HG03175 (cell line): ENCODE results near the gene NR6A1.

Experiments
- ATAC-seq: cut with Tn5 transposase; IDR thresholded peaks from one replicate; pipeline ENCODE4 v1.9.1; 2021; ENCODE audit warnings: mild to moderate bottlenecking, moderate library complexity; ENCODE audit not compliant: unreplicated experiment

The NR6A1 gene

DNA sequence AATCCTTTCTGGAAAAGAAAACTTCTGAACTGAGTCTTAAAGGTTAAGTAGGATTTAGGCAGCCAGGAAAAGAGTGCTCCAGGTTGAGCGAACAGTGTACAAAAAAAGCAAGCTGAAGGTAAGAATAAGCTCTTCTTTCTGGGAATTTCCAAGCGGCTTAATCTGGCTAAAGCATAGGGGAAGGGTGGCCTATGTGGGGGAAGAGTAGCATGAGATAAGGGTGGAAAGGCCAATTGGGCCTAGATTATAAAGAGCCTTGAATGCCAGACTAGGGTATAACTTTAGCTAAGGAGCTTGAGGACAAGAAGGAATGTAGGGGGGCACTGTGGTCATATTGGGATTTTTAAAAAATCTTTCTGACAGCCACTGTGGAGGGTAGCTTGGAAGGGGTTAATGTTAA, 226.6 kb downstream of the NR6A1 start:
- ATAC-seq = no peak

DNA sequence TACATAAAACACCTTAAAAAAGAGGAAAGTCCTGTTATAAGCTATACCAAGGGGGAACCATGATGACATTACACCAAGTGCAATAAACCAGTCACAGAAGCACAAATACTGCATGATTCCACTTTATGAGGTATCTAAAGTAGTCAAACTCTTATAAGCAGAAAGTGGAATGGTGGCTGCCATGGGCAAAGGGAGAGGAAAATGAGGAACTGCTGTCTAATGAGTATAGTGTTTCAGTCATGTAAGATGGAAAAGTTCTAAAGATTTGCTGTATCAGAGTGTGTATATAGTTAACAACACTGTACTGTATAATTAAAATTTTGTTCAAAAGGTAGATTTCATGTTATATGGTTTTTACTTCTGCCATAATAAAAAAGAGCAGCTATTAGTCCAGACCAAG, 229.3 kb downstream of the NR6A1 start:
- no peak for ATAC-seq

DNA sequence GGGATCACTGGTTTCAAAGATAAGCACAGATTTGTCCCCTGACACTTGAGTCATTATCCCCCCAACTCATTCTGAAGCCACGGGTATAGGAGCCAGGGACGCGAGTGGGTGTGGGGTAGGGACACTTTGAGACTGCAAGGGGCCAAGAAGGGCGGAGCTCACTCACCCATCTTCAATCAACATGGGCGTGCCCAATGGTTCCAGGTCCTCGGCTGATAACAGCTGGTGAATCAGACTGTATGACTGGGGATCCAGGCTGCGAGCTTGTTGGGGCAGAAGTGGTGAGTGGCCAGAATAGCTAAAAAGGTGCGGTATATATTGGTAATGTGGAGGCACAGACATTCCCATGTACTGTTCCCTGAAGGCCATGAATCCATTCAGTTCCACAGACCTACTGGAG, 233.2 kb downstream of the NR6A1 start:
- ATAC-seq = no peak

DNA sequence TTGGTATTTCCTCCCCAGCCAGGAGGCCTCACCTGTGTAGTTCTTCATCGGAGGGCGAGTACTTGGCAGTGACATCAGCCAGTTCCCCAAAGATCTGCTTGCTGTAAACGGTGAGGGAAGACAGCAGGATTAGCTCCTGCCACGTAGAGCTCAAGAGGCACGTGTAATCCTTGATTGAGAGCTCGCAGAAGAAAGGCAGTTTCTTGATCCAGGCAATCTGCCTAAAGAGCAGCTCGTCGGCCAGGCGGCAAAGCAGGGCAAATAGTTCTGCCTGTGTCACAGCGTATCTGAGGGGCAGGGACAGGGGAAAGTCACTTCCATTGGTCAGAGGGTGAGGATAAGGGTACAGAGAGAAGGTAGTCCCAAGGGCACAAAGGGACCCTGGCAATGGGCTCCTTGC, 235.3 kb downstream of the NR6A1 start:
- no peak for ATAC-seq

DNA sequence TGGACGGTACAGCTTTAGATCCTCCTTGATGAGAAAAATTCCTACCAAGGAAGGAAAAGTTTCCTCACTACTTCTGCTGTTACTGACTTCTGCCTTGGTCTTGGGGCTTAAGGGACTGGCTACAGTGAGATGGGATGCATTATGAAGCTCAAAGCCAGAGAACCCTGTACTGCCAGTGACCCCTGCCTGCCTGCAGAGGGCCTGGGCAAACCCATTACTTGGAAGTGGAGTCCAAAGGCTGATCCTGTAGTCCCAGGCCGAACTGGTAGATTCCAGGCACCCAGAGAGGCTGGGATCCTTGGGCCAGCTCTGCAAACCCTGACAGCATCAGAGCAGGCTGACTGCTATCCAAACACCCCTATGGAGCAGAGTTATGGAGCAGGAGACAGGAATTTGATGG, 238.2 kb downstream of the NR6A1 start:
- no peak for ATAC-seq

DNA sequence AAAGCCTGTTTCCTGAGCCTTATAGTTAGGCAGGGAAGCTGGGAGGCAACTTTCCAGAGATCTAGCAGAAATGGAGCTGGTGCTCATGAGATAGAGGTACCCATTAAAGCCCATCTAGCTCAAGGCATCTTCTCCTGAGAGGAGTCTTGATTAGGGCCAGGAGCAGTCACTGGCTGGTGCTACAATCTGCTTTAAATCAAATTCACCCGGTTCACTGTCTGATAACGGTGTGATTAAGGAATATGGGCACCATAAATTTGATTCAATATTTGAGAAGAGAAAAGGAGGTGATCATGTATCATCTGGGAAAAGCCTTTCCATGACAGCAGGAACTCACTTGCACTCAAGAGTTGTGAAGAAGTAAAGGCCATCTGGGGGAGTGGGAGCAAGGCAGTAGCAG, 240.0 kb downstream of the NR6A1 start:
- no peak for ATAC-seq

DNA sequence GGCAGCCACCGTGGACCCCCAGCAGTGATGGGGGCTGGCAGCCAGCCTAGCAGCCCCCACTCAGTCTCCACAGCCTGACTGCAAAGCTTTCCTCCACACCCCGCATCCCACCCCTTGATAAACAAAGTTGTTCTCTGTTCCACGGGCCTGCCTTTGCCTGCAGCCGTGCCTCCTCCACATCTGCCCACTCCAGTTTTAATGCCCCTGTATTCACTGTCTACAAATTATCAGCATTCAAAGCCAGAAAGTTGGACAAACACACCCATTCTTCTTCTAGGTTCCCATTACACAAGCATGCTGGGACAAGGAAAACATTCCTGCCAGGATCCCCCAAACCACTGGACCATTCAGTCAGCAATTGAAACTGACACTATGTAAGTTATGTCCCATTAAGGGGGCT, 240.9 kb downstream of the NR6A1 start:
- no peak for ATAC-seq

DNA sequence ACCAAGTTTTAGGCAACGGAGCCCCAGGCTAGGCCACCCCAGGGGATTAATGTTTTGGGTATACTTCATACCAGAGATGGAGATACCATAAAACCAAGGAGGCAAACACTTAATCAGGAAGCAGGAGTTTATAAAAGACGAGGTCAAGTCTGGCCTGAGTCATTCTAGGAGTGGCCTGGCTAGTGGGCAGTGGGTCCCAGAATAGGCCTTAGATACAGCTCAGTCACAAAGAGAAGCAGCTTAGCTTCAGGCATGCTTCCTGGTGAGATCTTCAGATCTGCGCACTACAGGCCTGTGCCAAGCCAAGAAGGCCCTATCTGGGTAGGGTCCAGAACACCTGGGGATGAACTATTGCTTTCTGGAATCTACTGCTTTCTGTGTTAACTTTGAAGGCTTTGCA, 243.3 kb downstream of the NR6A1 start:
- ATAC-seq = no peak

DNA sequence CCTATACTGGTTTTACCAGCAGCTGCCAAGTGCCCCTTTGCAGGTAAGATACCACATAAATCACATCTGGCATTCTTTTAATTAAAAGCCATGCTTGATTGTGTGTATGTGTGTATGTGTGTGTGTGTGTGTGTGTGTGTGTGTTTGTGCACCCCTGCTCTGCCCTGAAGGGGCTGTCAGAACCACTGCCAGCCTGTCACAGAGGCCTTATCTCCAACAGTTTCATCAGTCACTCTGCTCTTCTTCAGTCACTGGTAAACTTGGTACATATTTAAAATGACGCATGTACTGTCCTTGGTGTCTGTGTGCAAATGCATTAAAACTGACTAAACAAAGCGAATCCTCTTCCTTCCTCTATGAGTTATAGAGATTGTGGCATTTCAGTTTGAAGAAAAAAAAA, 244.9 kb downstream of the NR6A1 start:
- ATAC-seq = no peak

DNA sequence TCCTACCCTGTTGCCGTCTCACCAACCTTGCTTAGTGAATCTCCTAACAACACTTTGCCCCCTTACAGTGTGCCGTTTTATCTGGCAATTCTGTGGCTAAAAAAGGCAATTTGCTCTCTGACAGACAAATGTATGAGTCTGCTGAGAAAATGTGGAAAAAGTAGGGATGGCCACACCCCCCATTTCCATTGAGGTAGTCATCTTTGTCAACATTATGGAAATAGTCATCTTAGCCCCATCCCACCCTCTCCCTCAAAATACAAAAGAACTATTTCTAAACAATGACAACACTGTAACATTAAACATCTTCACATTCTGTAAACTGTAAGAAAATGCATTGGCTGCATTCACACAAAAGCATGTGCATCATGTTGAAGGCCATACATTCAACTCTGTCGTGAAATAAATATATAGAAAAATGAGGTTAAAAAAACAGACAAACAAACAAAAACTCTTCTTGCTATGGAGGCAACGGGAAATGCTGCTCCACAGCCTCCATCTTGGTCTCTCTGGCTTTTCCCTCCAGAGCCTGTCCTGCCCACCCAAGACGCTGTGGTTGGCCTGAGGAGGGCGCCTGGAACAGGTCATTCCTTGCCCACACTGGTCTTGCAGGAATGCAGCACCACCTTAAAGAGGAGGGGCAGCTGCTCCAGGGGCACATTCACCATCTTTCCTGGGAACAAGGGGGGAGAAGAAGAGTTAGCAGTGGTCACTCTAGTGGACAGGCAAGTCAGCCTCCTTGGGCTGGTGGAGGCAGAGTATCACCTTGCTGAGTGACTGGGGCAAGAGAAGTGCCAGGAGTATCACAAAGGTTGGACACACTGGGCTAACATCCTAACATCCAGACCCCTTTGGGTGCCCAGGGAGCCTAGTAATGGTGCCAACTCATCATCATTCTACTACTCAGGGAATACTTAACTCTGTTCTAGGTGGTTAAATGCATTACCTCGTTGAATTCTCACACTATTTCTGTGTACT, 248.7 kb downstream of the NR6A1 start:
- ATAC-seq = no peak

DNA sequence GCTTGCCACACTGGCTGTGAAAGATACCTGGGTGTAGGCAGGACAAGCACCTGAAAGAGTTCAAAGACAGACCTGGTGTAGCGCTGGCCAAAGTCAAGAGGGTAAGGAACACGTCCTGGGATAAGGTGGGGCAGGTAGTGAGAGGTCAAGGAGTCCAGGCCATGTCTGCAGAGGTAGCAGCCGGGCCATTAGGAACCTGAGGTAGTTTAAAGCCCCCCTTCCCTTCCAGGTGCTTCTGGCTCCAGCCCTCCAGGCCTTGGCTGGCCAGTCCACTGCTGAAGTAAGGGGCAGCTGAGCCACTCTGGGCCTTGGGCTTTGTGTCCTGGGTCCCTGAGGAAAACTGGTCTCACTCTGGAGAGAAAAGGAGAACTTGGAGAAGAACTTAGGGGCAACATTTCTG, 250.0 kb downstream of the NR6A1 start:
- ATAC-seq = no peak

DNA sequence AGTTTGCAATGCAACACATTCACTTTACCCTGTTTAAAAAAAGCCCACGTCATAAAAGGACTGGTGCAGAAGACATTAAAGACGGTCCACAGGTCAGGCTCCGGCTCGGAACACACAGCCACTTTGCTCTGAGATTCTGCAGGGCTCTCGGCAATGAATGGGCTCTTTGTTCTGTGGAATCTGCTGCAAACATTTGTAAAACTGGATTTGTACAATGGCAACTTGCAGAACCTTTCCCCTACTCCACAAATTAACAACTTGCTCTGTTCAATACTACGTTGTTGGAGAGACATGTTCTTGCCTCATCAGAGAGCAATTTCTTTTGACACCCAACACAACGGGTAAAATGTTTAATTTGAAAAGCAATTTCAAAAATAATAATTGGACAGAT, 250.9 kb downstream of the NR6A1 start:
- no peak for ATAC-seq

DNA sequence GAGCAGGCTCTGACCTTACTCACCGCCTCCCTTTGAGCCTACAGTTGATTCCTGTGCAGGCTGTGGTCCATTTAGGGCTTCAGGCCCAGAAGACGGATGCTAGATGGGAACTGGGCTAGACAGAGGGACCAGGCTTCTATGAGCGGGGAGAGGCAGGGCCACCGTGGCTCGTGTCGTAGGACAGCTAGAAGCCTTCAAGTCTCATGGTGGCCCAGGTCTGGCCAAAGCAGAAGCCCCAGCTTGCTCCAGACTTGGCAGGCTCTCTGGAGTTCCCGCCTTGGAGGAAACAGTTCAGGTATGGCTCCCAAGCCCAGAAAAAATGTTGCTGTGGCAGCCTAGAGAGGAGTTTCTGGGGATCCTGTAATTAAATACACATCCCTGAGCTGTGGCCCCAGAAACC, 253.0 kb downstream of the NR6A1 start:
- no peak for ATAC-seq

DNA sequence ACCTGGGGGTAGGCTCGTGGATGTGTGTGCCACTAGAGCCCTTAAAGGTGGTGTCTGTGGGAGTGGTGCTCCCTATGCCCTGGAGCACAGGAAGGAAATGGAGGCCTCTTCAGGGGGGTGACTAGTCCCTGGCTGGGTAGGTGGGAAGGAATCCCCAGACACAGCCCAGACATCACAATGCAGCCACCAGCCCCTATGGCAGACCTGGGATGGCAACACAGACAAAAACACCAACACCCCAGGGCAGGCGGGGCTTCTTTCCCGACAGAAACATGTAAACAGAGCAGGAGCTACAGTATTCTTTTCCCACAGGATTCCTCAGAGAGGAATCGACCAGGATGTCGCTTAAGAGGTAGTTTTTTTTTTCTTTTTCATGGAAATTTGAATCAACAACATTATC, 253.5 kb downstream of the NR6A1 start:
- ATAC-seq = no peak

DNA sequence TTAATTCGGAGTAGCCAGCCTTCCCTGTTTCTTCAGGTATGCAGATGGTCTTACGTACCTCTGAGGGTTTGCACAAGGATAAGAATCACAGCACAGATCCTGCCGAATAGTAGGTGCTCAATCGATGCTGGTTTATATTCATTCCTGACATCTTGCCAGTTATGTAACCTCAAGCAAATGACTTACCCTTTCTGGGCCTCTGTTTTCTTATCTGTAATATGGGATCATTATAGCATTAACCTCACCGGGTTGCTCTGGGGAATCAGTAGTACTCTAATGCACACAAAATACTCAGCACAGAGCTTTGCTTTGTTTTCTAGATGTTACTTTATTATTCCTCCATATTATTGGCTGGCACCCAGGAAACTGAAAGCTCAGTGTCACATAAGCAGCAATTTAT, 256.2 kb downstream of the NR6A1 start:
- no peak for ATAC-seq

DNA sequence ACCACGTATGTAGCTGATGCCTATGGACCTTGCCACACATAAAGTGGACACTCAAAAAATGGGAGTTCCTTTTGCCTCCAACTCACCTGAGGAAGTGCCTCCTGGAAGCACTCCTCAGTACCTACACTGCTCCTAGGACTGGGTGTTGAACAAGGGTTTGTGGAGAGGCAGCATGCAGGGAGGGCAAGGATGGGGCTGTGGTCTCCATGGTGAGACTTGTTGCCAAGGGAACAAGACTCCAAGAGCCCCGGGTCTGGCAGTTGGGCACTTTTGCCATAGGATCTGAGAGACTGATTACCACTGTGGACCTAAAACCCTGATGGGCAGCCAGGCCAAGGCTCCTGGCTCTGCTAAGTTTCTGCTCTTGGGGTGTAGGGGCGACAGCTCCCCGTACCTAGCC, 257.0 kb downstream of the NR6A1 start:
- no peak for ATAC-seq

DNA sequence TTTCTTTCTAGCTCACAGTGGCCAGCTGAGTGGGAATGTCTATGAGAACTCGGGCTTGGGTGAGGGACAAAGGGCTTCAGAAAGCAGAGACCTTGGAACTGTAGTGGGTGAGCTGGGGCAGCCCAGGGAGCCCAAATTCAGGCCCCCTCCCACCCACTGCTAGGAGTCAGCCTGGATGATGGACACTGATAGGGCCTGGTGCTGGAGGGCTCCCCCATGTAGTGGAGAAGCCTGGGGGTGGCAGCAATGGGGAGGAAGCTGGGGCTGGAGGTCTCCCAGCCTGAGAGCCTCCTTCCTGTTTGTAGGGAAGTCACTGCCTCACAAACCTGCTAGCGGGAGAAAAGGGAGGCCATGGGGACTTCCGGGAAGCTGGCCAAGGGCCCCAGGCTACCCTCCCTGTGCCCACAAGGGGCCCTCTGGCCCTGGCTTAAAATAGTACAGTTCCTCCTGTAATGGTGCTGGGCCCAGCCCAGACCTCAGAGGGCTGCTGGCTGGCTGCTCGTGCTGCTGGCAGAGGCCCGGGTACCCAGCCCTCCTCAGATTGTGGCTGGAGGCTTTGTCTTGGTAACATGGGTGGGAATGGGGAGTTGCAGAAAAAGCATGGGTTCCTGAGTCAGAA, 257.6 kb downstream of the NR6A1 start:
- no peak for ATAC-seq

DNA sequence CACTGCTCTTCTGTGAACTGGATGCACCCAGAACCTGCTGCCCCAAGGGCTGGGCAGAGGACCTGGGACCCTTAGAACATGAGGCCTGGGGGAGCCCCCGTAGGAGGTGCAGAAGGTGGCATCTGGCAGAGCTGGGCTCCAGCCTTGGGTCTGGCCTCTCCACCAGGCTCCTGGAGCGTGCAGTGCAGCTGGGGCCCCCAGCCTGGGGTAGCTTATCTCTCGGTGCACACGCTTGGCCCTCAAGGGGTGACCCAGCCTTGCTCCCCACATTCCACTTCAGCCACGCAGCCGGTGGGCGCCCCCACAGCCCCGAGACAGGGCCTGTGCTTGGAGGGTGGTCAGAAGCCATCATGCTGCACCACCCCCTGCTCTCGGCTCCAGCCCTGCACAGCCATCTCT, 258.3 kb downstream of the NR6A1 start:
- ATAC-seq = no peak

DNA sequence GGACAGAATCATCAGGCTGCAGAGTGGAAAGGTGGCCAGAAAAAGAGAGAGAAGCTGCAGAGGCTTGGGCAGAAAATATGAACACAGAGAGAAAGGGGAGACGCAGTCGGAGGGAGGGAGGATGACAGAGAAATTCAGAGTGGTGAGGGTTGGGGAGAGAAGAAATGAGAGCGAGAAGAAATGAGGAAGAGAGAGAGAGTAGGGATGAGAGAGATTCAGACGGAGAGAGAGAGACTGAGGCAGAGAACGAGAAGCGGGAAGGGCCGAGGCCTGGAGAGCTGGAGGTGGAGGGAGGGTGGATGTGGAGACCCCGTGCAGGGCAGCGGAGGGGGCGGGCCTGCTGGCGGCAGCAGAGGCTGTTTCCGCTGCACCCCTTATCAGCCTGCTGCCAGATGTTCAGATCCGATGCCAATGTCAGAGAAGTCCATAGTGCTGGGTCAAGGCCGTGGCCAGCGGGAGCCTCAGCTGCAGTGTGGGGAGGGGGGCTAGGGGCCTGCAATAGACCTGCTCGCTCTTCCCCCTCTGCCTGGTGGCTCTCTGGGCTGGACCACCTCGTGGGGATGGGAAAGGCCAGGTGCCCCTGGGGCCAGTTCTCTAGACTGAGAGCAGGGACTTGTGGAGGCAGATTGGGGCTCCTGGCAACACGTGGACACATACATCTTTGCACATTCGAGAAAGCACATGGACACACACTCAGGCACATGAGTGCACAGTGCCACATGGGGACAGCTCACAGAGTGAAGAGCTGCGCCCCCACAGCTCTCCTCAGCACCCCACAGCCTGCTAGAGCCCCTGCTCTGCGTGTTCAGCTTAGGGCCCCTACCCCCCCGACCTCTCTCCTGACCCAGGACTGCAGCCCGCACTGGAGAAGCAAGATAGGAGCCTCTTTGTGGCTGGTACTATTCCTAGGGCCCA, 259.0 kb downstream of the NR6A1 start:
- ATAC-seq = no peak

DNA sequence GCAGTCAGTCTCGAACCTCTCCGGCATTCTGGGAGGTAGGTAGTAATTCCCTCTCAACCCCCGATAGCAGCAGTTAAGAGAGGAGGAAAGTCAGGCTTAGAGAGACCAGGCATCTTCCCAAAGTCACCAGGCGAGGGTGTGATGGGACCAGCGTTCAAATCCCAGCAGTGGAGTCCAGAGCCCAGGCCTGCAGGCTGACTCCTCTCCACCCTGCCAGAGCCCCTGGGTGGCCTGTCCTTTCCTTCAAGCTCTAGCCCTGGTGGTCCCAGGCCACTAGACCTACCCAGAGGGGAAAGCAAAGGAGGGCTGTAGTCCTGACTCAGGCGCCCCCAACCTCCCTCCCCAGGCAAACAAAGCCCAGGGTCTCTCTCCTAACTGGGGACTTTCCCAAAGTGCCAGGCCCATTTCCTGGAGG, 259.7 kb downstream of the NR6A1 start:
- no peak for ATAC-seq

DNA sequence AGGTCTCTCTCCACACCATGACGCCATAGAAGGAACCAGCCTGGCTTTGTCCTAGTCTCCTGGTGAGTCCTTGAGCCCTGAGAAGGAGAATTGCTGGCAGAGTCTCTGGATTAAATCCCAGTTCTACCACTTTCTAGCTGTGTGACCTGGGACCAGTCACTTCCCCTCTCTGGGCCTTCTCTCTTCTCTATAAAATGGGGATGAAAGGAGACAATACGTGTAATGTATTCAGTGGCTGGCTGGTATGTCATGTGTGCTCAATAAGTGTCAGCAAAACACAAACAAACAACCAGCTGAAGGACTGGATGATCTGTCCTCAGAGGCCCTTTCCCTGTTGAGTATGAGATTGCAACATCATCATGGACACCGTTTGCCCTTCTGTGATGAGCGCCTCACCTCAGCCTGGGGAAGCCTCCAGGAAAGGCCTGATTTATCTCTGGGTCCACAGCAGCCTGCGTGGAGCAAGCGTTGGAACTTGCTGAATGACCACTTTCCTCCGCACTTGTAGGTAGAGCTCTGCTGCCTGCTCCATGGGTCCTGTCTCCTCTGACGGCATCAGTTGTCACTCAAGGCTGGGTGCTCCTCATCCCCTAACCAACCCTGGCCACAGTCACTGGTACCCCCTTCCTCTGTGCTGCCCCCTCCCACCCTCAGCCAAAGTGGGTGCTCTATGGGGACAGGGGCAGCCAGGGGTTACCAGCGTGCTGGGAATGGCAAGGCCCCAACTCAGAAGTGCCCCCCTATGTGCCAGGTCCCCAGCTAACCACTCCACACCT, 260.3 kb downstream of the NR6A1 start:
- ATAC-seq = no peak
